A673 (cell line): ENCODE data around the gene TTR. TPM values are rescaled to one million over a fixed set of nuclear protein-coding genes. Genes with fewer than 3 reads are reported as not detected.

Source experiments
- BruUV-seq: library from RNA; stranded (reverse); fragments of 400-500 nt; replicated peaks from 2 replicates; lab custom pipeline; 2021; lab: Mats Ljungman, UMichigan
- CTCF ChIA-PET: fragments of 300-600 bp; sonication (Branson Sonifier 250); formaldehyde crosslinking; loops from one replicate; lab custom pipeline; 2022; ENCODE audit warnings: antibody characterized with exemption; lab: Charles Lee
- POLR2A ChIA-PET: fragments of 300-600 bp; sonication (Branson Sonifier 250); formaldehyde crosslinking; loops from one replicate; lab custom pipeline; 2022; ENCODE audit warnings: antibody characterized with exemption; ENCODE audit not compliant: low non-redundant PET; lab: Charles Lee
- DNase-seq: peaks from one replicate; pipeline ENCODE4 v3.0.0-alpha.2; 2015; ENCODE audit warnings: low spot score
- H3K27ac ChIP-seq: fragments of 200-600 bp; sonication (generic); 2 replicates; pipeline ENCODE4 v1.5.1; 2016; ENCODE audit warnings: mixed run types, low read depth, mild to moderate bottlenecking, mixed read lengths, antibody characterized with exemption, low read length; ENCODE audit not compliant: poor library complexity, severe bottlenecking
- H3K27me3 ChIP-seq: fragments of 200-600 bp; sonication (generic); replicated peaks from 2 replicates; pipeline ENCODE4 v1.6.1; 2017; ENCODE audit warnings: mixed run types, low read depth, mild to moderate bottlenecking, mixed read lengths, antibody characterized with exemption, low read length; ENCODE audit not compliant: insufficient read depth, poor library complexity
- H3K36me3 ChIP-seq: fragments of 200-600 bp; sonication (generic); 2 replicates; pipeline ENCODE4 v1.6.1; 2016; ENCODE audit warnings: mixed run types, mild to moderate bottlenecking, mixed read lengths, antibody characterized with exemption, low read length; ENCODE audit not compliant: insufficient read depth, poor library complexity, severe bottlenecking
- H3K4me1 ChIP-seq: fragments of 200-600 bp; sonication (generic); 2 replicates; pipeline ENCODE4 v1.6.1; 2017; ENCODE audit warnings: mixed run types, mild to moderate bottlenecking, mixed read lengths, antibody characterized with exemption, low read length; ENCODE audit not compliant: insufficient read depth, poor library complexity, severe bottlenecking
- H3K4me3 ChIP-seq: fragments of 200-600 bp; sonication (generic); 2 replicates; pipeline ENCODE4 v1.5.1; 2016; ENCODE audit warnings: low read depth, mixed run types, mild to moderate bottlenecking, mixed read lengths, low read length; ENCODE audit not compliant: poor library complexity, severe bottlenecking
- H3K9me3 ChIP-seq: fragments of 200-600 bp; sonication (generic); 2 replicates; pipeline ENCODE4 v1.6.1; 2016; ENCODE audit warnings: mixed run types, low read depth, mild to moderate bottlenecking, mixed read lengths, antibody characterized with exemption, low read length; ENCODE audit not compliant: poor library complexity, severe bottlenecking
- CTCF ChIP-seq: fragments of 300-800, 200-600 bp; sonication (generic); conservative IDR thresholded peaks from 2 replicates; pipeline ENCODE4 v1.5.1; 2017; ENCODE audit warnings: low read depth, mild to moderate bottlenecking, antibody characterized with exemption, low read length, moderate library complexity, mixed read lengths
- EZH2 ChIP-seq: fragments of 200-600 bp; sonication (generic); IDR thresholded peaks from 2 replicates; pipeline ENCODE4 v1.6.1; 2017; ENCODE audit warnings: borderline replicate concordance, low read depth, mild to moderate bottlenecking, mixed read lengths, antibody characterized with exemption, low read length; ENCODE audit not compliant: poor library complexity, severe bottlenecking
- intact Hi-C: fragments of 100-400 bp; cut with micrococcal nuclease; formaldehyde crosslinking; loops from one replicate; pipeline ENCODE4 v1.10.0; 2022; ENCODE audit not compliant: unreplicated experiment
- total RNA-seq: library from RNA; stranded (reverse); gene quantifications from 2 replicates; pipeline ENCODE4 v1.2.3, GENCODE V29; 2021

Gene TTR
- total RNA-seq, 1 experiment from 2014 or later: not detected

- no peak for TF ChIP-seq CTCF
- no peak for TF ChIP-seq EZH2
- no peaks in the 10 kb centered on the region for H3K9me3 ChIP-seq
- H3K36me3 ChIP-seq: no peaks in the 10 kb centered on the region
- intact Hi-C loops: no loop called here
- no peaks in the 10 kb centered on the region for H3K27me3 ChIP-seq
- no peak for DNase-seq
- H3K4me1 ChIP-seq: no peaks in the 10 kb centered on the region
- POLR2A ChIA-PET: no interaction called here
- no peak overlapping the region for H3K27ac ChIP-seq
- H3K4me3 ChIP-seq: no peak overlapping the region
- CTCF ChIA-PET: no interaction called here
- BruUV-seq: no TSS peak
These were observed 11.6 kb downstream of the TTR start for GRCh38 chr18:31603315-31603714.

- no peak for DNase-seq
- Histone ChIP-seq H3K9me3 (no peaks in the 10 kb centered on the region), H3K36me3 (no peaks in the 10 kb centered on the region), H3K4me1 (no peaks in the 10 kb centered on the region), H3K27me3 (no peaks in the 10 kb centered on the region), H3K4me3 (no peak overlapping the region), H3K27ac (no peak overlapping the region)
- BruUV-seq: no TSS peak
- ChIA-PET CTCF (no interaction called here), POLR2A (no interaction called here)
- intact Hi-C loops: no loop called here
- no peak for TF ChIP-seq CTCF
- no peak for TF ChIP-seq EZH2
These were observed 14.6 kb downstream of the TTR start for GRCh38 chr18:31606265-31606664.

- no peak for TF ChIP-seq CTCF
- no peak for DNase-seq
- H3K4me3 ChIP-seq: no peak overlapping the region
- no peak overlapping the region for H3K27ac ChIP-seq
- CTCF ChIA-PET: no interaction called here
- H3K27me3 ChIP-seq: no peaks in the 10 kb centered on the region
- no peaks in the 10 kb centered on the region for H3K9me3 ChIP-seq
- H3K4me1 ChIP-seq: no peaks in the 10 kb centered on the region
- POLR2A ChIA-PET: interaction anchor here (0.6 kb wide), 1 partner anchor 232 kb away, joined by 3 read pairs; no protein-coding TSS in a partner anchor
- no peaks in the 10 kb centered on the region for H3K36me3 ChIP-seq
- intact Hi-C loops: no loop called here
- no TSS peak for BruUV-seq
These were observed 15.7 kb downstream of the TTR start for GRCh38 chr18:31607384-31607783.
